Transverse colon (tissue), 4 donors: Measurements from ENCODE around the gene CIAO3. TPM values are rescaled to one million over a fixed set of nuclear protein-coding genes. Genes with fewer than 3 reads are reported as not detected.

ENCODE experiments used
- DNase-seq: peaks from one replicate; pipeline ENCODE4 v3.0.0-alpha.2; 2019
- H3K27ac ChIP-seq, 4 donors: fragments of 200-600 bp; sonication (generic); 2 replicates each; pipeline ENCODE4 v1.5.1; 2016 to 2018; ENCODE audit warnings: inconsistent platforms in 4 of 4
- H3K27me3 ChIP-seq: fragments of 200-600 bp; sonication (generic); 2 replicates; pipeline ENCODE4 v1.5.1; 2017; ENCODE audit warnings: inconsistent platforms
- H3K36me3 ChIP-seq, 4 donors: fragments of 200-600 bp; sonication (generic); 2 replicates each; pipeline ENCODE4 v1.5.1; 2017 to 2019; ENCODE audit warnings: inconsistent platforms in 4 of 4
- H3K4me1 ChIP-seq, 4 donors: fragments of 200-600 bp; sonication (generic); 2 replicates each; pipeline ENCODE4 v1.5.1; 2017 to 2020; ENCODE audit warnings: inconsistent platforms in 4 of 4
- H3K4me3 ChIP-seq, 4 donors: fragments of 200-600 bp; sonication (generic); 1 replicate in 1 of 4; 2 replicates in 3 of 4; pipeline versions ENCODE4 v1.5.1 to v1.6.1; 2017 to 2019; ENCODE audit warnings: inconsistent platforms in 4 of 4
- H3K9me3 ChIP-seq, 2 donors: fragments of 200-600 bp; sonication (generic); 2 replicates each; pipeline ENCODE4 v1.5.1; 2017 to 2019; ENCODE audit warnings: inconsistent platforms in 2 of 2
- EP300 ChIP-seq: sonication (generic); formaldehyde crosslinking; IDR thresholded peaks from one replicate; pipeline ENCODE4 v1.6.1; 2017; ENCODE audit warnings: antibody characterized with exemption, low read depth
- POLR2A ChIP-seq: fragments of 450-650 bp; IDR thresholded peaks from one replicate; pipeline ENCODE4 v1.6.1; 2016; ENCODE audit warnings: antibody characterized with exemption, mild to moderate bottlenecking, moderate library complexity
- POLR2AphosphoS5 ChIP-seq, 3 donors: sonication (generic); formaldehyde crosslinking; IDR thresholded peaks; one replicate each; pipeline ENCODE4 v1.6.1; 2016; ENCODE audit warnings: antibody characterized with exemption in 3 of 3
- WGBS, 2 donors: methylation state at CpG; one replicate each; pipeline ENCODE4 v1.1.5; 2018; ENCODE audit warnings: low coverage in 1 of 2; 5-methylcytosine and 5-hydroxymethylcytosine counted together
- in situ Hi-C, 4 donors: fragments of 200-750 bp; cut with MboI; loops; one replicate each; pipeline versions ENCODE4 v1.15.0 to v1.15.1; 2017; ENCODE audit warnings: low sequenced_read_pairs in 3 of 4, low pct_ligation_motif_present in 1 of 4, low pct_unique_long_range_greater_than_20kb in 1 of 4
- intact Hi-C: fragments of 100-400 bp; cut with DNase I; formaldehyde crosslinking; loops from one replicate; pipeline ENCODE4 v1.15.1; 2023; ENCODE audit warnings: low total_unique reads
- total RNA-seq, 4 donors: library from RNA; depleted of rRNA; stranded (reverse); fragments of >200 nt; gene quantifications; one replicate each; pipeline ENCODE4 v1.1.0, GENCODE V29; 2016
- TF ChIP-seq, protein P1 (sequence below), 5 experiments: fragments of 200-600 bp in 3 of 5; fragments of 450-650 bp in 2 of 5; sonication (generic) in 3 of 5; IDR thresholded peaks; 1 replicate in 2 of 5; 2 replicates in 3 of 5; pipeline ENCODE4 v1.5.1; 2016 to 2017; ENCODE audit warnings: antibody characterized with exemption in 5 of 5, inconsistent platforms in 3 of 5, mild to moderate bottlenecking in 2 of 5, moderate library complexity in 1 of 5

The CIAO3 gene
- total RNA-seq, 4 donors from 2014 or later = 59.1 to 346 (median 102) TPM

- H3K4me1 ChIP-seq = peaks cover 14 to 20% (median 17%) of the 10 kb centered on the region in 4 donors
- intact Hi-C loops = no loop called here
Measured at GRCh38 chr16:784431-784830, 43.6 kb upstream of the CIAO3 start.

DNA sequence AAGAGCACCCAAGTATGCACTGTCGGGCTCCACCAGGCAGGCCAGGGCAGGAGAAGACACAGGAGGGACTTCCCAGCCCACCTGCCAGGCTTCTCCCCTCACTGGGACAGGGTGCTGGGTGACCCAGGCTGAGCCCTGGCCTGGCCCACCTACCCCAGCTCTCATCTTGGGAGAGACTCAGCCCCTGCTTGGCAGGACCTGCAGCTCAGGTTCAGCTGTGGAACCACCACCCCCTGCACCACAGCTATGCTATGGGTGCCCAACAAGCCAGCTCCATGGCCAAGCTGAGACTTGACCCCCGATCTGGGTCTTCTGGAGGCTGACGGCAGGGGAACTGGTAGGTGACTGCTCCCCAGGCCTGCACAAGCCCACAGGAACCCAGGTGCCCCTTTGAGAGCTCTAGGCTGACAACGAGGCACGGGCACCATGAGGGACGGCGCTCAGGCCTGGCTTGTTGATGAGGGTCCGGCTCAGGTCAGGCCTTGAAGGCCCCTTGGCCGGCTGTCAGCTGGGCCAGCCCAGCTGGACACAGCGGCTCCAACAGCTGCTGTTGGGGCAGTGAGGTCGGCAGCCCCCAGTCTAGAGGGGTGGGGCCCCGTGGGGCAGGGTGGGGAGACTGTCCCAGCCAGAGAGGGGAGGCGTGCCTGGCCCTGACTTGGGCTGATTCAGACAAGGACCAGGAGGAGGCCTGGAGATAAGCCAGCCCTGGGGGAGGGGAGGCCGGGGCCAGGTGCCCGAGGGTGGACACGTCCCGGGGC is 42.8 kb upstream of the CIAO3 start:
- no peak for DNase-seq
- Histone ChIP-seq H3K9me3 (no peaks in the 10 kb centered on the region), H3K4me3 (no peak overlapping the region), H3K36me3 (no peaks in the 10 kb centered on the region), H3K27ac (no peak overlapping the region), H3K27me3 (peaks cover 43% of the 10 kb centered on the region), H3K4me1 (peaks cover 8 to 11% (median 9%) of the 10 kb centered on the region in 4 donors)
- TF ChIP-seq POLR2AphosphoS5 (IDR thresholded peaks at IDR 0.05) (no peak), EP300 (no peak), POLR2A (no peak)
- TF ChIP-seq, protein P1, sequence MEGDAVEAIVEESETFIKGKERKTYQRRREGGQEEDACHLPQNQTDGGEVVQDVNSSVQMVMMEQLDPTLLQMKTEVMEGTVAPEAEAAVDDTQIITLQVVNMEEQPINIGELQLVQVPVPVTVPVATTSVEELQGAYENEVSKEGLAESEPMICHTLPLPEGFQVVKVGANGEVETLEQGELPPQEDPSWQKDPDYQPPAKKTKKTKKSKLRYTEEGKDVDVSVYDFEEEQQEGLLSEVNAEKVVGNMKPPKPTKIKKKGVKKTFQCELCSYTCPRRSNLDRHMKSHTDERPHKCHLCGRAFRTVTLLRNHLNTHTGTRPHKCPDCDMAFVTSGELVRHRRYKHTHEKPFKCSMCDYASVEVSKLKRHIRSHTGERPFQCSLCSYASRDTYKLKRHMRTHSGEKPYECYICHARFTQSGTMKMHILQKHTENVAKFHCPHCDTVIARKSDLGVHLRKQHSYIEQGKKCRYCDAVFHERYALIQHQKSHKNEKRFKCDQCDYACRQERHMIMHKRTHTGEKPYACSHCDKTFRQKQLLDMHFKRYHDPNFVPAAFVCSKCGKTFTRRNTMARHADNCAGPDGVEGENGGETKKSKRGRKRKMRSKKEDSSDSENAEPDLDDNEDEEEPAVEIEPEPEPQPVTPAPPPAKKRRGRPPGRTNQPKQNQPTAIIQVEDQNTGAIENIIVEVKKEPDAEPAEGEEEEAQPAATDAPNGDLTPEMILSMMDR (IDR thresholded peaks at IDR 0.05) = no peak
- intact Hi-C loops (no loop called here), in situ Hi-C loops (loop anchor here in 1 of 4 donors (10.0 kb wide), 1 partner anchor 69 kb away; the partner anchor contains the start of gene METRN)
- WGBS, 2 donors = 42% methylated on average over 14 of the region's 17 CpGs; no CpG with 5 or more reads in 1 of the 2 donors

More at GRCh38 chr16:784431-784830, 43.6 kb upstream of the CIAO3 start:
- no peak for DNase-seq
- in situ Hi-C loops = loop anchor here in 1 of 4 donors (10.0 kb wide), 1 partner anchor 70 kb away; the partner anchor contains the start of gene METRN
- no peak overlapping the region for H3K27ac ChIP-seq
- 91% methylated on average over 11 of the region's 19 CpGs; no CpG with 5 or more reads in 1 of the 2 donors for WGBS, 2 donors
- H3K9me3 ChIP-seq = no peaks in the 10 kb centered on the region
- TF ChIP-seq EP300 (no peak), POLR2AphosphoS5 (IDR thresholded peaks at IDR 0.05) (no peak), POLR2A (no peak)
- TF ChIP-seq, protein P1 (IDR thresholded peaks at IDR 0.05) = no peak
- H3K27me3 ChIP-seq = peaks cover 37% of the 10 kb centered on the region
- no peak overlapping the region for H3K4me3 ChIP-seq
- H3K36me3 ChIP-seq = no peaks in the 10 kb centered on the region

DNA sequence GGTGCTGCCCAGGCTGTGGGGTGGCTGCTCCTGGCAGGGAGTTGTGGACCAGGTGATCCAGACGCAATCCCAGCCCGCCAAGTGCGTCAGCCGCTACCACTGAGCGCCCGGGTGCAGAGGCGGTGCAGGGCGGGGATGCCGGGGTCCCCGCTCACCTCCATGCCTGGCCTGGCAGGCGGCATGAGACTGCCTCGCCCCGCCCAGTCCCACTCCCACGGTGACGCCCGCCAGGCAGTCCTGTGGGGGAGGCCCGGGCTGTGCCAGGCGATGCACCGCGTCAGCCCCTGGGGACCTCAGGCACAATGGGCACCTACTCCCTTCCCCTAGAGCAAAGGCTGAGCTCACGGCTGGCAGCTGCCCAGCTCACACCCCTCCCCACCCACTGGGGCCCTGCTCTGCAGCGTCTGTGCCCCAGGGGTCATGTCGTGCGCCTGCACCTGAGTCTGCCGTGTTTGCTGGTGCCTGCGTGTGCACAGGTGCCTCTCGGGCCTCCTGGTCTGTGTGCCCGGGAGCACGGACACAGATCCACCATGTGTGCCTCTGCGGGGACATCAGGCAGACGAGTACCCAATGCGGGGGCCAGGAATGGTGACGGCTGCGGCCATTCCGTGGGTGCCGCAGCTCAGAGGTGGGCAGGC is 42.1 kb upstream of the CIAO3 start:
- intact Hi-C loops = no loop called here
- no peak for DNase-seq
- Histone ChIP-seq H3K4me1 (peaks cover 8 to 10% (median 9%) of the 10 kb centered on the region in 4 donors), H3K36me3 (no peaks in the 10 kb centered on the region), H3K27ac (no peak overlapping the region), H3K27me3 (peaks cover 50% of the 10 kb centered on the region), H3K4me3 (no peak overlapping the region), H3K9me3 (no peaks in the 10 kb centered on the region)
- in situ Hi-C loops = loop anchor here in 1 of 4 donors (10.0 kb wide), 1 partner anchor 68 kb away; the partner anchor contains the start of gene METRN
- TF ChIP-seq EP300 (no peak), POLR2AphosphoS5 (IDR thresholded peaks at IDR 0.05) (no peak), POLR2A (no peak)
- TF ChIP-seq, protein P1 (IDR thresholded peaks at IDR 0.05) = no peak
- WGBS, 2 donors = 44% methylated on average over 34 of the region's 36 CpGs; no CpG with 5 or more reads in 1 of the 2 donors

DNA sequence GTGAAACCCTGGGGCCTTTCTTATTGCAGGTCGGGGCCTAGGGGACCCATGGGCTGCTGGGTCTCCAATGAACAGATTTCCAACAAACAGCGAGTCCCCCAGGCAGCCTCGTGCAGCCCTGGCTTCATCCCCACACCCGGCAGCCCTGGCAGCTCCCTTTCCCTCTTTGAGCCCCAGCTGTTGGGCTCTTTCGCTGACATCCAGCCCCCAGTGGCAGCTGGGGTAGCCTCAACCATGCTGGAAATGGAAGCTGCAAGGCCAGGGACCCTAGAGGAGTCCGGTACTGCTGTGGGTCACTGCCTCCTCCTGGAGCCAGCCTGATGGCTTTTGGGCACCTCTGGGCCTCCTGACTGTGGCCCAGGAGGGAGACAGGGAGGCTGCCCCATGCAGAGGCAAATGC is 41.5 kb upstream of the CIAO3 start:
- TF ChIP-seq EP300 = no peak
- TF ChIP-seq POLR2A = no peak
- TF ChIP-seq, protein P1 (IDR thresholded peaks at IDR 0.05) = no peak
- no peak for TF ChIP-seq POLR2AphosphoS5 (IDR thresholded peaks at IDR 0.05)
- Histone ChIP-seq H3K27me3 (peaks cover 57% of the 10 kb centered on the region), H3K9me3 (no peaks in the 10 kb centered on the region), H3K4me3 (no peak overlapping the region), H3K4me1 (peaks cover 4 to 5% (median 4%) of the 10 kb centered on the region in 4 donors), H3K36me3 (no peaks in the 10 kb centered on the region), H3K27ac (no peak overlapping the region)
- 55% methylated on average over 6 of the region's 6 CpGs; no CpG with 5 or more reads in 1 of the 2 donors for WGBS, 2 donors
- intact Hi-C loops = no loop called here
- DNase-seq = no peak
- in situ Hi-C loops = loop anchor here in 1 of 4 donors (10.0 kb wide), 1 partner anchor 67 kb away; the partner anchor contains the start of gene METRN
